ENCODE results near the gene HIC1. TPM values are rescaled to one million over a fixed set of nuclear protein-coding genes. Genes with fewer than 3 reads are reported as not detected.

HIC1 gene
- polyA plus RNA-seq, 1 of the 3 experiments (the other 2 are of a cell fraction) = 6.4 TPM

GRCh38 chr17:2029911-2030778 lies 24.8 kb upstream of the HIC1 start, which contains the start of gene DPH1 (continued):
- no peak for TF ChIP-seq ZBTB33 (IDR thresholded peaks at IDR 0.05; ENCODE audit: borderline replicate concordance, low read depth)
- TF ChIP-seq MEF2A (IDR thresholded peaks at IDR 0.05; ENCODE audit: borderline replicate concordance, low read depth) = no peak
- peak; percentile 86 for TF ChIP-seq USF1 (IDR thresholded peaks at IDR 0.05; ENCODE audit: borderline replicate concordance, low read depth)
- peak; percentile 99 for TF ChIP-seq MAX (IDR thresholded peaks at IDR 0.05; ENCODE audit: low read depth)
- peak; percentile 94 for TF ChIP-seq YY1 (IDR thresholded peaks at IDR 0.05; ENCODE audit: low read depth)
- no peak for TF ChIP-seq RFX5 (IDR thresholded peaks at IDR 0.05; ENCODE audit: low read length)

- Histone ChIP-seq H3K4me2 (peak overlapping the region; percentile 90), H3K9ac (peak overlapping the region; percentile 86), H3K4me1 (ENCODE audit: control insufficient read depth in 1 of 2, insufficient read depth in 2 of 2, low read depth in 1 of 2, low read length in 1 of 2) (peaks cover 5 to 9% of the 10 kb centered on the region in 2 experiments; a peak in 2 of 4 replicates), H3K27me3 (ENCODE audit: insufficient read depth) (peaks cover 1% of the 10 kb centered on the region; the same call in 1 of the 2 replicates), H3K27ac (ENCODE audit: low read depth in 2 of 2, low read length in 1 of 2) (peak overlapping the region in 1 of 2 experiments; percentile 31; a peak in 1 of 4 replicates), H4K20me1 (ENCODE audit: insufficient read depth) (no peaks in the 10 kb centered on the region), H2AFZ (ENCODE audit: low read depth) (peak overlapping the region; percentile 4; the same call in 1 of the 2 replicates), H3K9me2 (no peaks in the 10 kb centered on the region), H3K4me3 (ENCODE audit: low read depth in 2 of 2, low read length in 1 of 2) (peak overlapping the region; percentile 99 to 100), H3K9me3 (no peaks in the 10 kb centered on the region), H3K79me2 (ENCODE audit: insufficient read depth) (peaks cover 22% of the 10 kb centered on the region), H3F3A (replicated peaks; ENCODE audit: insufficient read depth) (no peaks in the 10 kb centered on the region), H3K36me3 (replicated peaks in 1 of 2; ENCODE audit: control insufficient read depth in 1 of 2, insufficient read depth in 2 of 2, low read length in 1 of 2) (peaks cover 0 to 4% of the 10 kb centered on the region in 2 experiments)
- TF ChIP-seq FOXM1 (IDR thresholded peaks at IDR 0.05; ENCODE audit: low read depth) = no peak
- TF ChIP-seq ZBTB33 (IDR thresholded peaks at IDR 0.05; ENCODE audit: borderline replicate concordance, low read depth) = no peak
- peak; percentile 79; the same call in 1 of the 2 replicates for TF ChIP-seq RAD21 (IDR thresholded peaks at IDR 0.05; ENCODE audit: low read length)
- peak; percentile 64 for TF ChIP-seq CTCF (IDR thresholded peaks at IDR 0.05)
- TF ChIP-seq YY1 (IDR thresholded peaks at IDR 0.05; ENCODE audit: low read depth) = no peak
- no peak for TF ChIP-seq EP300 (IDR thresholded peaks at IDR 0.05; ENCODE audit: borderline replicate concordance in 1 of 2, low read depth in 1 of 2, low read length in 1 of 2)
- TF ChIP-seq NFIC (IDR thresholded peaks at IDR 0.05; ENCODE audit: borderline replicate concordance) = no peak
- peak; percentile 91; the same call in 1 of the 2 replicates for TF ChIP-seq SIN3A (IDR thresholded peaks at IDR 0.05; ENCODE audit: borderline replicate concordance, low read depth, low read length)
- TF ChIP-seq NRF1 (IDR thresholded peaks at IDR 0.05; ENCODE audit: low read depth, low read length) = no peak
- ChIA-PET POLR2A (interaction anchor here (1.3 kb wide), 1 partner anchor 10 kb away, joined by 4 read pairs; no protein-coding TSS in a partner anchor), CTCF (interaction anchor here (0.5 to 8.6 kb wide), 11 partner anchors 9 to 458 kb away, joined by 3 to 197 read pairs (median 5); partner anchors contain the start of genes HIC1 and OVCA2)
- 16% methylated on average over 10 of the region's 10 CpGs for WGBS (ENCODE audit: low lambda C conversion rate)
- DNase-seq = no peak
Measured at GRCh38 chr17:2030779-2031163, 24.1 kb upstream of the HIC1 start.

Data from SK-N-SH (cell line).